M059J (cell line): ENCODE results near the gene DDX5. TPM values are rescaled to one million over a fixed set of nuclear protein-coding genes. Genes with fewer than 3 reads are reported as not detected.
"Not testable (repeated sequence)": the region's sequence is repeated elsewhere in the genome, so short reads cannot be mapped to it uniquely, and the experiment has no call there.

Source experiments
- DNase-seq: peaks from one replicate; pipeline ENCODE4 v3.0.0-alpha.2; 2012; ENCODE audit warnings: low read depth
- total RNA-seq: library from RNA; depleted of rRNA; stranded (reverse); fragments of >200 nt; shearing (Covaris generic); gene quantifications from 2 replicates; pipeline ENCODE4 v1.2.3, GENCODE V29; 2014

Gene DDX5
- total RNA-seq, 1 experiment from 2014 or later, result 245 TPM

- no peak for DNase-seq
Observed at GRCh38 chr17:64508683-64509082, 2.6 kb upstream of the DDX5 start.

- DNase-seq, result peak; percentile 79
Observed at GRCh38 chr17:64507413-64507782, 1.3 kb upstream of the DDX5 start.

- DNase-seq, result peak; percentile 95
Observed at GRCh38 chr17:64506576-64507412, 705 bp upstream of the DDX5 start, which contains the start of gene CEP95. TSS of gene CEP95 (plus strand) at chr17:64506977. CDS start at chr17:64507098, 121 bp downstream.

GRCh38 chr17:64505340-64506200, 519 bp downstream of the DDX5 start:
- peak; percentile 83 for DNase-seq

GRCh38 chr17:64504769-64505339, 1.2 kb downstream of the DDX5 start:
- peak; percentile 57 for DNase-seq

GRCh38 chr17:64503821-64504768, 2.0 kb downstream of the DDX5 start:
- DNase-seq, result no peak

GRCh38 chr17:64503341-64503740, 2.7 kb downstream of the DDX5 start:
- no peak for DNase-seq

GRCh38 chr17:64502809-64503208, 3.3 kb downstream of the DDX5 start:
- DNase-seq, result no peak

GRCh38 chr17:64502021-64502420, 4.1 kb downstream of the DDX5 start:
- DNase-seq, result no peak

- DNase-seq, result no peak
Observed at GRCh38 chr17:64500862-64501765, 5.0 kb downstream of the DDX5 start.

- no peak for DNase-seq
Observed at GRCh38 chr17:64500487-64500859, 5.6 kb downstream of the DDX5 start.

GRCh38 chr17:64499805-64500486, 6.1 kb downstream of the DDX5 start:
- peak; percentile 27 for DNase-seq

GRCh38 chr17:64498308-64499203, 7.5 kb downstream of the DDX5 start:
- DNase-seq, result peak; percentile 53

GRCh38 chr17:64497565-64498035, 8.5 kb downstream of the DDX5 start:
- DNase-seq, result no peak

- DNase-seq, result peak; percentile 92
Observed at GRCh38 chr17:64496786-64497564, 9.1 kb downstream of the DDX5 start, which contains the start of gene POLG2. TSS of gene POLG2 (minus strand) at chr17:64497054. CDS start at chr17:64496968, 86 bp downstream.

GRCh38 chr17:64496348-64496785, 9.7 kb downstream of the DDX5 start:
- DNase-seq, result no peak

GRCh38 chr17:64495300-64495699, 10.8 kb downstream of the DDX5 start:
- DNase-seq, result not testable (repeated sequence)
